SK-N-SH (cell line): ENCODE measurements around the gene MXI1. TPM values are rescaled to one million over a fixed set of nuclear protein-coding genes. Genes with fewer than 3 reads are reported as not detected.

Source experiments
- CTCF ChIA-PET: fragments of 300-600, 350-600 bp; formaldehyde crosslinking; extraction: SDS; loops from one replicate; lab custom pipeline; 2021; lab: Yijun Ruan, JAX
- POLR2A ChIA-PET: fragments of 350-600 bp; sonication (Branson Sonifier 250); formaldehyde crosslinking; extraction: SDS; loops from one replicate; lab custom pipeline; 2020; ENCODE audit warnings: antibody characterized with exemption, inconsistent platforms; lab: Yijun Ruan, JAX
- DNase-seq: peaks from one replicate; pipeline ENCODE4 v3.0.0; 2012
- H2AFZ ChIP-seq: fragments of 200-600 bp; sonication (generic); 2 replicates; pipeline ENCODE4 v1.8.1; 2016; ENCODE audit warnings: antibody characterized with exemption, mild to moderate bottlenecking, low read depth
- H3F3A ChIP-seq: fragments of 200-600 bp; sonication (generic); replicated peaks from 2 replicates; pipeline ENCODE3; 2016; ENCODE audit warnings: antibody characterized with exemption, mild to moderate bottlenecking; ENCODE audit not compliant: insufficient read depth
- H3K27ac ChIP-seq, 2 experiments: fragments of 200-500 bp in 1 of 2; fragments of 200-600 bp in 1 of 2; sonication (Bioruptor generic) in 1 of 2; sonication (generic), shearing (Covaris generic) in 1 of 2; 2 replicates each; pipeline versions ENCODE4 v1.5.1 to v1.6.1; 2014 to 2016; ENCODE audit warnings: low read depth in 2 of 2, inconsistent platforms in 1 of 2, low read length in 1 of 2, mild to moderate bottlenecking in 1 of 2, mixed read lengths in 1 of 2
- H3K27me3 ChIP-seq: fragments of 200-600 bp; sonication (generic), shearing (Covaris generic); 2 replicates; pipeline ENCODE4 v1.6.1; 2016; ENCODE audit warnings: mixed run types; ENCODE audit not compliant: insufficient read depth
- H3K36me3 ChIP-seq, 2 experiments: fragments of 200-500 bp in 1 of 2; fragments of 200-600 bp in 1 of 2; sonication (Bioruptor generic) in 1 of 2; sonication (generic) in 1 of 2; replicated peaks in 1 of 2; 2 replicates each; pipeline versions ENCODE3 to v1.5.1; 2014 to 2016; ENCODE audit warnings: low read length in 1 of 2, mild to moderate bottlenecking in 1 of 2; ENCODE audit not compliant: insufficient read depth in 2 of 2, control insufficient read depth in 1 of 2
- H3K4me1 ChIP-seq, 2 experiments: fragments of 200-500 bp in 1 of 2; fragments of 200-600 bp in 1 of 2; sonication (Bioruptor generic) in 1 of 2; sonication (generic), shearing (Covaris generic) in 1 of 2; 2 replicates each; pipeline versions ENCODE4 v1.5.1 to v1.6.1; 2014 to 2016; ENCODE audit warnings: low read depth in 1 of 2, low read length in 1 of 2, mixed run types in 1 of 2; ENCODE audit not compliant: insufficient read depth in 2 of 2, control insufficient read depth in 1 of 2
- H3K4me2 ChIP-seq: fragments of 200-600 bp; sonication (generic), shearing (Covaris generic); 2 replicates; pipeline ENCODE4 v1.6.1; 2017; ENCODE audit warnings: mixed run types
- H3K4me3 ChIP-seq, 2 experiments: fragments of 200-500 bp in 1 of 2; fragments of 200-600 bp in 1 of 2; sonication (Bioruptor generic) in 1 of 2; sonication (generic), shearing (Covaris generic) in 1 of 2; 2 replicates each; pipeline versions ENCODE4 v1.5.1 to v1.8.1; 2014 to 2016; ENCODE audit warnings: low read depth in 2 of 2, inconsistent platforms in 1 of 2, low read length in 1 of 2, mild to moderate bottlenecking in 1 of 2, mixed read lengths in 1 of 2, moderate library complexity in 1 of 2
- H3K79me2 ChIP-seq: fragments of 200-600 bp; sonication (generic); 2 replicates; pipeline ENCODE4 v1.8.1; 2017; ENCODE audit warnings: mild to moderate bottlenecking; ENCODE audit not compliant: insufficient read depth
- H3K9ac ChIP-seq: fragments of 200-600 bp; sonication (generic); 2 replicates; pipeline ENCODE4 v1.6.1; 2017; ENCODE audit warnings: mixed run types
- H3K9me2 ChIP-seq: fragments of 200-600 bp; sonication (generic); 2 replicates; pipeline ENCODE4 v1.6.1; 2017; ENCODE audit warnings: mixed run types
- H3K9me3 ChIP-seq: fragments of 200-600 bp; sonication (generic); 2 replicates; pipeline ENCODE4 v1.6.1; 2017; ENCODE audit warnings: mixed run types, mild to moderate bottlenecking, moderate library complexity
- H4K20me1 ChIP-seq: fragments of 200-600 bp; sonication (generic); 2 replicates; pipeline ENCODE4 v1.6.1; 2017; ENCODE audit warnings: mild to moderate bottlenecking, mixed run types; ENCODE audit not compliant: insufficient read depth
- GABPA ChIP-seq: IDR thresholded peaks from 2 replicates; pipeline ENCODE4 v1.4.0; 2012; ENCODE audit warnings: low read depth, mild to moderate bottlenecking
- GATA2 ChIP-seq: sonication (generic); formaldehyde crosslinking; IDR thresholded peaks from 2 replicates; pipeline ENCODE4 v1.5.0; 2020; ENCODE audit warnings: mild to moderate bottlenecking, missing genetic modification reagents
- MEF2A ChIP-seq: IDR thresholded peaks from 2 replicates; pipeline ENCODE4 v1.4.0; 2012; ENCODE audit warnings: low read depth, borderline replicate concordance
- RFX5 ChIP-seq: IDR thresholded peaks from 2 replicates; pipeline ENCODE4 v1.6.1; 2012; ENCODE audit warnings: mild to moderate bottlenecking, improper control_type of control experiment, low read length
- RXRA ChIP-seq: IDR thresholded peaks from 2 replicates; pipeline ENCODE4 v1.4.0; 2012; ENCODE audit warnings: low read depth, mild to moderate bottlenecking, borderline replicate concordance
- TAF1 ChIP-seq: IDR thresholded peaks from 2 replicates; pipeline ENCODE4 v1.6.1; 2012; ENCODE audit warnings: low read depth, mild to moderate bottlenecking, low read length, moderate library complexity, borderline replicate concordance
- TCF12 ChIP-seq: IDR thresholded peaks from 2 replicates; pipeline ENCODE4 v1.4.0; 2012
- TEAD4 ChIP-seq: IDR thresholded peaks from 2 replicates; pipeline ENCODE4 v1.4.0; 2012; ENCODE audit warnings: mild to moderate bottlenecking, borderline replicate concordance; ENCODE audit not compliant: insufficient read depth
- WGBS: methylation state at CpG from one replicate; pipeline ENCODE4 v1.1.6; 2017; ENCODE audit warnings: low lambda C conversion rate; 5-methylcytosine and 5-hydroxymethylcytosine counted together
- polyA plus RNA-seq, 3 experiments: library from polyadenylated mRNA; depleted of rRNA; stranded (reverse); fragments of >200 nt; gene quantifications; 2 replicates each; pipeline ENCODE4 v1.2.3, GENCODE V29; 2012
- TF ChIP-seq, protein P1 (sequence below): IDR thresholded peaks from 2 replicates; pipeline ENCODE4 v1.6.1; 2012; ENCODE audit warnings: mild to moderate bottlenecking, low read depth, low read length, moderate library complexity
- TF ChIP-seq, protein P2 (sequence below): fragments of 150-350 bp; IDR thresholded peaks from 2 replicates; pipeline ENCODE4 v1.6.1; 2017; ENCODE audit warnings: antibody characterized with exemption, low read length, low read depth, borderline replicate concordance
- TF ChIP-seq, protein P3 (sequence below): IDR thresholded peaks from 2 replicates; pipeline ENCODE4; 2012

The MXI1 gene
- polyA plus RNA-seq, 1 of the 3 experiments (the other 2 are of a cell fraction): 13.8 TPM

DNA sequence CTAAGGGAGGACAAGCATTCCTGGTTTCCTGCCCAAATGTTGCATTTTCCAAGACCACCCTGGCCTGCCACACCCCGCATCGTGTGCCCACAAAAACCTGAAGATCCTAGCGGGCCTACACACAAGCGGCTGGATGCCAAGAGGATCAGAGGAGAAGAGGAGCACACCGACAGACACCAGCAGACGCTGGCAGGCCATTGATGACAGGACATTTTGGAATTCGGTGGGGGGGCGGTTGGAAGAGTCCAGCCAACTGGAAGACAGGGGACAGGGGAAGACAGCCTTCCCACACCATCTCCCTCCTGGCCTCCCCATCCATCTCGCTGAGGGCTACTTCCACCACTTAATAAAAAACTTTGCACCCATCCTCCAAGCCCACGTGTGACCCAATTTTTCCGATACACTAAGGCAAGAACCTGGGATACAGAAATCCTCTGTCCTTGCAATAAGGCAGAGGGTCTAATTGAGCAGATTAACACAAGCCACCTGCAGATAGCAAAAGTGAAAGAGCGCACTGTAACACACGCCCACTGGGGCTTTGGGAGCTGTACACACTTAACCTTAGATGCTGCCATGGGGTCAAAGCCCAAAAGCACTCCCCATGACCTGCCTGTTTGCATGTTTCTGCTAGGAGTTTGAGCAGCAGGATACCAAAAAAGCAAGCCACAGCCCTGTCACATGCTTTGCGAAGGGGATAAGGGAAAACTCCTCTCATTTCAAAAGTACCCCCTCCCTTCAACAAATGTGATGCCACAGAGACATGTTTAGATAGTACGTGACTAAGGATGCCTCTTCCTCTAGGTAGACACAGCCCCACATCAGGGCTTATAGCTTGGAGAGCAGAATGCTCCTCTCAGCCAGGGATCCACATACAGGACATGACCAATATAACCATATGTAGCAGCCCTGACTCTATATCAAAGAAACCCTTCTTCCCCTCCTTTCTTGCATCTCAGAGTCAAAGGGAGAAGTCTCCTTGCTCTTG lies 110.8 kb downstream of the MXI1 start:
- Histone ChIP-seq H3K9me2 (no peaks in the 10 kb centered on the region), H3F3A (peaks cover 3% of the 10 kb centered on the region), H3K4me1 (no peaks in the 10 kb centered on the region), H3K27me3 (no peaks in the 10 kb centered on the region), H3K9me3 (no peaks in the 10 kb centered on the region), H3K9ac (no peak overlapping the region), H3K4me3 (no peak overlapping the region), H3K79me2 (no peaks in the 10 kb centered on the region), H3K27ac (no peak overlapping the region), H3K36me3 (no peaks in the 10 kb centered on the region), H3K4me2 (no peak overlapping the region), H2AFZ (no peak overlapping the region), H4K20me1 (no peaks in the 10 kb centered on the region)
- no peak for DNase-seq
- 91% methylated on average over 15 of the region's 15 CpGs for WGBS
- CTCF ChIA-PET: interaction anchor here (1.4 kb wide), 1 partner anchor 282 kb away, joined by 5 read pairs; no protein-coding TSS in a partner anchor
- POLR2A ChIA-PET: no interaction called here
- TF ChIP-seq, protein P1, sequence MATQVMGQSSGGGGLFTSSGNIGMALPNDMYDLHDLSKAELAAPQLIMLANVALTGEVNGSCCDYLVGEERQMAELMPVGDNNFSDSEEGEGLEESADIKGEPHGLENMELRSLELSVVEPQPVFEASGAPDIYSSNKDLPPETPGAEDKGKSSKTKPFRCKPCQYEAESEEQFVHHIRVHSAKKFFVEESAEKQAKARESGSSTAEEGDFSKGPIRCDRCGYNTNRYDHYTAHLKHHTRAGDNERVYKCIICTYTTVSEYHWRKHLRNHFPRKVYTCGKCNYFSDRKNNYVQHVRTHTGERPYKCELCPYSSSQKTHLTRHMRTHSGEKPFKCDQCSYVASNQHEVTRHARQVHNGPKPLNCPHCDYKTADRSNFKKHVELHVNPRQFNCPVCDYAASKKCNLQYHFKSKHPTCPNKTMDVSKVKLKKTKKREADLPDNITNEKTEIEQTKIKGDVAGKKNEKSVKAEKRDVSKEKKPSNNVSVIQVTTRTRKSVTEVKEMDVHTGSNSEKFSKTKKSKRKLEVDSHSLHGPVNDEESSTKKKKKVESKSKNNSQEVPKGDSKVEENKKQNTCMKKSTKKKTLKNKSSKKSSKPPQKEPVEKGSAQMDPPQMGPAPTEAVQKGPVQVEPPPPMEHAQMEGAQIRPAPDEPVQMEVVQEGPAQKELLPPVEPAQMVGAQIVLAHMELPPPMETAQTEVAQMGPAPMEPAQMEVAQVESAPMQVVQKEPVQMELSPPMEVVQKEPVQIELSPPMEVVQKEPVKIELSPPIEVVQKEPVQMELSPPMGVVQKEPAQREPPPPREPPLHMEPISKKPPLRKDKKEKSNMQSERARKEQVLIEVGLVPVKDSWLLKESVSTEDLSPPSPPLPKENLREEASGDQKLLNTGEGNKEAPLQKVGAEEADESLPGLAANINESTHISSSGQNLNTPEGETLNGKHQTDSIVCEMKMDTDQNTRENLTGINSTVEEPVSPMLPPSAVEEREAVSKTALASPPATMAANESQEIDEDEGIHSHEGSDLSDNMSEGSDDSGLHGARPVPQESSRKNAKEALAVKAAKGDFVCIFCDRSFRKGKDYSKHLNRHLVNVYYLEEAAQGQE: no peak
- TF ChIP-seq GATA2 (CRISPR knock-in tag) (no peak), TEAD4 (no peak), TCF12 (no peak), RXRA (no peak), TAF1 (no peak), MEF2A (no peak), GABPA (no peak), RFX5 (no peak)
- TF ChIP-seq, protein P2, sequence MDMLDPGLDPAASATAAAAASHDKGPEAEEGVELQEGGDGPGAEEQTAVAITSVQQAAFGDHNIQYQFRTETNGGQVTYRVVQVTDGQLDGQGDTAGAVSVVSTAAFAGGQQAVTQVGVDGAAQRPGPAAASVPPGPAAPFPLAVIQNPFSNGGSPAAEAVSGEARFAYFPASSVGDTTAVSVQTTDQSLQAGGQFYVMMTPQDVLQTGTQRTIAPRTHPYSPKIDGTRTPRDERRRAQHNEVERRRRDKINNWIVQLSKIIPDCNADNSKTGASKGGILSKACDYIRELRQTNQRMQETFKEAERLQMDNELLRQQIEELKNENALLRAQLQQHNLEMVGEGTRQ: no peak
- TF ChIP-seq, protein P3, sequence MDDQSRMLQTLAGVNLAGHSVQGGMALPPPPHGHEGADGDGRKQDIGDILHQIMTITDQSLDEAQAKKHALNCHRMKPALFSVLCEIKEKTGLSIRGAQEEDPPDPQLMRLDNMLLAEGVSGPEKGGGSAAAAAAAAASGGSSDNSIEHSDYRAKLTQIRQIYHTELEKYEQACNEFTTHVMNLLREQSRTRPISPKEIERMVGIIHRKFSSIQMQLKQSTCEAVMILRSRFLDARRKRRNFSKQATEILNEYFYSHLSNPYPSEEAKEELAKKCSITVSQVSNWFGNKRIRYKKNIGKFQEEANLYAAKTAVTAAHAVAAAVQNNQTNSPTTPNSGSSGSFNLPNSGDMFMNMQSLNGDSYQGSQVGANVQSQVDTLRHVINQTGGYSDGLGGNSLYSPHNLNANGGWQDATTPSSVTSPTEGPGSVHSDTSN: no peak
